ENCODE results near the gene VSTM2L. TPM values are rescaled to one million over a fixed set of nuclear protein-coding genes. Genes with fewer than 3 reads are reported as not detected.
"Not testable (repeated sequence)": the region's sequence is repeated elsewhere in the genome, so short reads cannot be mapped to it uniquely, and the experiment has no call there.

Gene VSTM2L
- total and polyA plus RNA-seq, 4 donors = 8.0 to 71.6 (median 31.4) TPM

GRCh38 chr20:37958856-37959520, 56.1 kb downstream of the VSTM2L start:
- Histone ChIP-seq H3K27me3 (ENCODE audit: control insufficient read depth in 3 of 3, insufficient read depth in 3 of 3, low read length in 2 of 3) (no peaks in the 10 kb centered on the region), H3K36me3 (ENCODE audit: control insufficient read depth in 4 of 4, insufficient read depth in 4 of 4, low read length in 4 of 4) (no peaks in the 10 kb centered on the region), H3K4me3 (no peak overlapping the region), H3K4me1 (ENCODE audit: control insufficient read depth in 5 of 5, insufficient read depth in 5 of 5, low read length in 5 of 5) (peaks cover 0 to 6% (median 0%) of the 10 kb centered on the region in 5 donors), H3K9ac (ENCODE audit: insufficient read depth in 1 of 2, low read length in 2 of 2) (no peak overlapping the region), H3K27ac (ENCODE audit: low read depth in 1 of 2, low read length in 1 of 2) (no peak overlapping the region), H3K9me3 (ENCODE audit: control insufficient read depth in 4 of 4, insufficient read depth in 3 of 4, low read length in 3 of 4) (peaks cover 0 to 3% (median 0%) of the 10 kb centered on the region in 4 donors)
- DNase-seq (no peak), ATAC-seq (ENCODE audit: insufficient read depth, low FRiP score) (no peak)
- 88 to 90% methylated on average over 2 of the region's 2 CpGs for WGBS, 2 donors
- TF ChIP-seq CTCF (IDR thresholded peaks at IDR 0.05; ENCODE audit: control extremely low read depth, extremely low read depth) = no peak

- Histone ChIP-seq H3K36me3 (ENCODE audit: control insufficient read depth in 4 of 4, insufficient read depth in 4 of 4, low read length in 4 of 4) (no peaks in the 10 kb centered on the region), H3K4me3 (no peak overlapping the region), H3K27me3 (ENCODE audit: control insufficient read depth in 3 of 3, insufficient read depth in 3 of 3, low read length in 2 of 3) (no peaks in the 10 kb centered on the region), H3K9me3 (ENCODE audit: control insufficient read depth in 4 of 4, insufficient read depth in 3 of 4, low read length in 3 of 4) (peaks cover 0 to 3% (median 0%) of the 10 kb centered on the region in 4 donors), H3K9ac (ENCODE audit: insufficient read depth in 1 of 2, low read length in 2 of 2) (no peak overlapping the region), H3K27ac (ENCODE audit: low read depth in 1 of 2, low read length in 1 of 2) (no peak overlapping the region), H3K4me1 (ENCODE audit: control insufficient read depth in 5 of 5, insufficient read depth in 5 of 5, low read length in 5 of 5) (peaks cover 0 to 5% (median 0%) of the 10 kb centered on the region in 5 donors)
- no peak for DNase-seq
- WGBS, 2 donors = 58 to 69% methylated on average over 1 of the region's 1 CpG
- no peak for TF ChIP-seq CTCF (IDR thresholded peaks at IDR 0.05; ENCODE audit: control extremely low read depth, extremely low read depth)
- no peak for ATAC-seq (ENCODE audit: insufficient read depth, low FRiP score)
These were observed 58.1 kb downstream of the VSTM2L start for GRCh38 chr20:37961066-37961465.

GRCh38 chr20:37963483-37963882, 60.6 kb downstream of the VSTM2L start:
- not testable (repeated sequence) for H3K4me3 ChIP-seq; DNase-seq; H3K9me3 ChIP-seq (ENCODE audit: control insufficient read depth in 4 of 4, insufficient read depth in 3 of 4, low read length in 3 of 4); H3K27me3 ChIP-seq (ENCODE audit: control insufficient read depth in 3 of 3, insufficient read depth in 3 of 3, low read length in 2 of 3); ATAC-seq (ENCODE audit: insufficient read depth, low FRiP score); H3K36me3 ChIP-seq (ENCODE audit: control insufficient read depth in 4 of 4, insufficient read depth in 4 of 4, low read length in 4 of 4); H3K27ac ChIP-seq (ENCODE audit: low read depth in 1 of 2, low read length in 1 of 2); H3K4me1 ChIP-seq (ENCODE audit: control insufficient read depth in 5 of 5, insufficient read depth in 5 of 5, low read length in 5 of 5); H3K9ac ChIP-seq (ENCODE audit: insufficient read depth in 1 of 2, low read length in 2 of 2)
- WGBS, 2 donors = 96 to 97% methylated on average over 2 of the region's 2 CpGs

- no peak for TF ChIP-seq CTCF (IDR thresholded peaks at IDR 0.05; ENCODE audit: control extremely low read depth, extremely low read depth)
- 75 to 89% methylated on average over 6 of the region's 6 CpGs for WGBS, 2 donors
These were observed 66.0 kb downstream of the VSTM2L start for GRCh38 chr20:37968841-37969401.

More at GRCh38 chr20:37968841-37969401, 66.0 kb downstream of the VSTM2L start:
- no peak for DNase-seq
- H3K9ac ChIP-seq (ENCODE audit: insufficient read depth in 1 of 2, low read length in 2 of 2) = no peak overlapping the region
- ATAC-seq (ENCODE audit: insufficient read depth, low FRiP score) = no peak
- H3K27ac ChIP-seq (ENCODE audit: low read depth in 1 of 2, low read length in 1 of 2) = no peak overlapping the region
- no peaks in the 10 kb centered on the region for H3K36me3 ChIP-seq (ENCODE audit: control insufficient read depth in 4 of 4, insufficient read depth in 4 of 4, low read length in 4 of 4)
- H3K9me3 ChIP-seq (ENCODE audit: control insufficient read depth in 4 of 4, insufficient read depth in 3 of 4, low read length in 3 of 4) = peaks cover 0 to 6% (median 1%) of the 10 kb centered on the region in 4 donors
- no peaks in the 10 kb centered on the region for H3K27me3 ChIP-seq (ENCODE audit: control insufficient read depth in 3 of 3, insufficient read depth in 3 of 3, low read length in 2 of 3)
- H3K4me3 ChIP-seq = no peak overlapping the region
- peaks cover 0 to 8% (median 0%) of the 10 kb centered on the region in 5 donors for H3K4me1 ChIP-seq (ENCODE audit: control insufficient read depth in 5 of 5, insufficient read depth in 5 of 5, low read length in 5 of 5)
